Stimulated activated CD8-positive, alpha-beta memory T cell treated with anti-CD3 and anti-CD28 coated beads, Interleukin-15, amount 100 ng/mL, for 24 hours (primary cell): Measurements from ENCODE around the gene TLR9.
"Not testable (repeated sequence)": the region's sequence is repeated elsewhere in the genome, so short reads cannot be mapped to it uniquely, and the experiment has no call there.

Experiments
- DNase-seq: peaks from one replicate; pipeline ENCODE4 v3.0.0-alpha.2; 2020; ENCODE audit warnings: low read depth

Gene TLR9

GRCh38 chr3:52194485-52195290, 30.8 kb downstream of the TLR9 start:
- no peak for DNase-seq

GRCh38 chr3:52193065-52193464, 32.4 kb downstream of the TLR9 start:
- DNase-seq = no peak

GRCh38 chr3:52191663-52192062, 33.8 kb downstream of the TLR9 start:
- DNase-seq = no peak

DNA sequence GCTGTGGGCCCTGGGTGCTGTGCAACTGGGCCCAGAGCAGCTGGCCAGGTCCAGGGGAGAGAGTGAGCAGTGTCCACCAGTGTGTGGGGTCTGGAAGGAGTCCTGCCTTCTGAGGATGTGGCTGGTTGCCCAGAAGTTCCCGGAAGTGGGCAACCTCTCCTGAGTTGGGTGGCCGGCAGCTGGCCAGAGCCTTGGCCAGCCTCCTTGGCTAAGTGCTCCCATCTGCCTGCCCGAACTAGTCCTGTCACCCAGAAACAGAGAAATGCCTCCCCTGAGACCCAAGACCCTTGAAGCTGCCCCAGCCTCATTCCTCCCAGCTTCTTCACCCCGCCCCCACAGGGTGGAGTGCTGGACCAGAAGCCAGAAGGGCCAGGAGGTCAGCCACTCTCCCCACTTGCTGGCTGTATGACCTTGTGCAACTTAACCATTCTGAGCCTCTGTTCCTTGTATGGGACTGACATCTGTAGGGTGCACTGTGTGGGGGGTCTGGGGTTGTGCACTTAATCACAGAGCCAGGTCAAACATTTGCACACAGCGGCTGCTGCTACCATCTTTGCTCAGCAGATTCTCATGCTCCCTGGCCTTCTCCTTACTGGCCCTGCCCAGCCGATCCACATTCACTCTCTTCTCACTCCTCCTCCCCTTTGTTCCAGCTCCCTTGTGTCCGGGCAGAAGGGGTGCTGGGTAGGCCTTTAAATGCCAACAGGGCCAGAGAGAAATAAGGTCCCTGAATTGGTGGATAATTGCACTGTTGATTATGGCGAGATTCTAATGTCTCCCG, 35.0 kb downstream of the TLR9 start:
- DNase-seq = no peak

GRCh38 chr3:52188556-52188955, 36.9 kb downstream of the TLR9 start:
- DNase-seq = no peak

DNA sequence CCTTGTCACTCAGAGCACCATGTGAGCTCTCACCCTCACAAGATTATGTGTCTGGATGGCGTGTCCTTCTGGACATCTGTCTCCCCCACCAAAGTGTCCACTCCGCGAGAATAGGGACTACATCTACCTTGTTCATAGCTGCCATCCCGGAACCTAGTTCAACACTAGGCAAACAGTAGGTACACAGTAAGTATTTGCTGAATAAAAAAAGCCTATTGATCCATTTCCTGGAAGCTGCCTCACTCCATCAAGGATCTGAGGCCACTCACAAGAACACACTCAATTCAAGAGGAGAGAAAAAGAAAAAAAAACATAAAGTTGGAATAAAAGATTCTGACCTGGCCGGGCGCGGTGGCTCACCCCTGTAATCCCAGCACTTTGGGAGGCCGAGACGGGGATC, 38.7 kb downstream of the TLR9 start:
- DNase-seq = no peak

DNA sequence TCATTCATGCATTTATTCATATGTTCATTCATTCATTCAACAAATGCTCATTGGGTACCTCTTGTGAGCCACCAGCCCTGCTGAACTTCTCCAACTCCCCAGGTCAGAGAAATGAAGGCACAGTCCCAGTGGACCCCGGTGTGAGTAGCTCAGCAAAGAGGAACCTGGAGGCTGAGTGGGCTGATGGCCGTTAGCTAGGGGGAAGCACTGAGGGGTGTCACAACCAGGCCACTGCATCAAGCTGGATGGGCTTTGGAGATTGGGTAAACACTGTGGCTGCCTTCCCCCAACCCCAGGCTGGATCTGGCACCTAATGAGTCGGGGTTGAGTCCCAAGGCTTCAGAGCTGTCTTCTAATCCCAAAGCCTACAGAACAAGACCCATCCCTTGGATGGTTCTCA, 39.6 kb downstream of the TLR9 start:
- DNase-seq = no peak

- no peak for DNase-seq
Measured at GRCh38 chr3:52185311-52185710, 40.1 kb downstream of the TLR9 start.

DNA sequence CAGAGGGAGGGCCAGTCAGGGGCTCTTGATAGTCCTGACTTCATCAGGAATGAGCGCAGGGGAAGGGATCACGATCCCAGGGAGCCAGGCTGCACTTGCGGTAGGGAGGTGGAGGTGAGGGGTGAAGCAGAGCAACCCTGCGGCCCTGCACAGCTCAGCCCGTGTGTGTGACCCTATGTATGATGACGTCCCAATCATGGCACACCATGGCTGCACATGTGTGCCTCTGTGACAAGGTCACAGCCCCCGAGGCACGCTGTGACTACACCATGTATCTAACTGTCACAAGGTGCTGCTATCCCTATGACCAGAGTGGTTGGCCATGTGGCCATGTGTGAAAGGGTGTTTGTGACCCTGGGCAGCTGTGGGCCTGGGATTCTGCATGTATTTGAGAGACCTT, 40.8 kb downstream of the TLR9 start:
- no peak for DNase-seq

DNA sequence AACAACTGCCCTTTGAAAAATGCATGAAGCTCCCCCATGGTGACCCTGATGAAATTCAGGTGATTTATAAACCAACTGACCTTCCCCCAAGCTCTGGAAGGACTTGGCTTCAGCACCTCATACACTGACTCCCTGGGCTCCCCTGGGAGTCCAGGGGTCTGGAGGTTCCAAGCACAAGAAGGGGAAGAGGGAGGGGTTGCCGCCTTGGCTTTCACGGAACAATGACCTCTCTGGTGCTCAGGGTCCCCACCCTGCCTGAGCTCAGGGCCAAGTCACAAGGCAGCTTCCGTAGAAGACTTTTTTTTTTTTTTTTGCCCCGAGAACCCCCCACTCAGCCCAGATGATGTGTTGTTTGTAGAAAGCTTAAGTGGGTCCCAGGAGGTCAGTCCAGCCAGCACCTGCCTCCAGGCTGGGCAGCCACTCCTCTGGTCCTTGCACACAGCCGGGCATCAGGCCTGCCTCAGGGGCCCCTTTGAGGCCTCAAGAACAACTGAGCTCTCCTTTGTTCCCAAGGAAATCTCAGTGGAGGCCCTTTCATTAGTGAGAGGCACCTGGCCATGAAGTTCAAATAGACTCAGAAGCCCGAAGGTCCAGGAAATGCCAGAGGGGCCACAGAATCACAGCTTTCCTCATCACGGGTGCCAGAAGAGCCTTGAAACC, 41.5 kb downstream of the TLR9 start:
- DNase-seq = no peak

- no peak for DNase-seq
Measured at GRCh38 chr3:52182691-52183090, 42.8 kb downstream of the TLR9 start.

DNA sequence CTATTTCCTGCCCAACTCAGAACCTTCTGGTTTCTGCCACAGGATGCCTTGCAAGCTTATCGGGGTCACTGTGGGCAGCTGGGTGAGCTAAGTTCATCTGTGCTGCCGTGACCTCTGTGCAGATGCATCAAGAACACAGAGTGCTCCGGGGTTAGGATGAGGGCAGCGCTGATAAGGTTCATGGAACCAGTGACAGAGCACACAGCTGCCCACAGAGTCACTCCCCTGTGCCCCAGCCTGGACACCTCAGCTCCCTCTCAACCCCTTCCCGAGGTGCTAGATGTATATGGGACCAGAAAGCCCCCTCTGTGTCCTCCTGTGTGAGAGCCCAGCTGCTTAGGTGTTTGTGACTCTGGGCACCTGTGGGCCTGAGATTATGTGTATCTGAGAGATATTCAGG, 43.2 kb downstream of the TLR9 start:
- no peak for DNase-seq

GRCh38 chr3:52181543-52181942, 43.9 kb downstream of the TLR9 start:
- DNase-seq = no peak

DNA sequence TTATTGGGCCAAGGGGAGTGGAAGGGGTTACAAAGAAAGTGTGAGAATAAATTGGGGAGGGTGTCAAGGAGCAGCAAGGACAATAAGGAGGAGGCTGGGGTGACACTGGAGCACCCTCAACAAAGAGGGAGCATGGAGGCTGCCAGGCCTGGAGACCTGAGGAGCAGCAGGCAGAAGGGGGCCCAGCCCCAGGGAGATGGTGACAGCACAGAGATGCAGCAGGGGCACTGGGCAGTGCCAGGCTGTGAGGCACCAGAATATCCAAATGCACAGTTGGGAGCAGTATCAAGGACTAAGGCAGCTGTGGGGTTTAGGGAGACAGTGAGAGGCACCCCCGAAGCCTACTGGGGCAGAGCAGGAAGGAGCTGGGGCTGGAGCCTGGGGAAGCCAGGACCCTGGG, 46.9 kb downstream of the TLR9 start:
- DNase-seq = no peak

DNA sequence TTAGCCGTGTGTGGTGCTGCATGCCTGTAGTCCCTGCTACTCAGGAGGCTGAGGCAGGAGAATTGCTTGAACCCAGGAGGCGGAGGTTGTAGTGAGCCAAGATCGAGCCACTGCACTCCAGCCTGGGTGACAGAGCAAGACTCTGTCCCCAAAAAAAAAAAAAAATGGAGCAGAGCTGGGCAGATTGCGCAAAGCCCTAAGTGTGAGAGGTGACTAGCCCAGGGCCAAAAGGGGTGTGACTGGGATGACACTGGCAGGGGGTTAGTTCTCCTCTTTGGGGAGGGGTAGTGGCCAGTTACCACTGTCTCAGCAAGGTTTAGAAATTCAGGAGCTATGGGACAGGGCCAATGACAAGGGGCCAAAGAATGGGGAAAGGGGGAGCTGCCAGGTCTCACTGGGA, 47.3 kb downstream of the TLR9 start:
- not testable (repeated sequence) for DNase-seq

DNA sequence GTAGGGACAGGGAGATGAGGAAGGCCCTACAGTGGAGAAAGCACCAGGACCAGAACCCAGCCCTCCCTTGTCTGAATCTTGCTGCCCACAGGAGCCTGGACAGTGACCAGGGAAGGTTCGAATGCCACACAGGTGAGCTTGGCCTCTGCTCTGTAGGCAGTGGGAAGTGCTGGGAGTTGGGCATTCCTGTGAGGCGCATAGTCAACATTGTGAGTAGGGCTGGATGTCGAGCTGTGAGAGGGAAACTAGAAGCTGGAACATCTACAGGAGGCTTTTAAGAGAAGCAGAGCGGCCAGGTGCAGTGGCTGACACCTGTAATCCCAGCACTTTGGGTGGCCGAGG, 47.8 kb downstream of the TLR9 start:
- DNase-seq = no peak

DNA sequence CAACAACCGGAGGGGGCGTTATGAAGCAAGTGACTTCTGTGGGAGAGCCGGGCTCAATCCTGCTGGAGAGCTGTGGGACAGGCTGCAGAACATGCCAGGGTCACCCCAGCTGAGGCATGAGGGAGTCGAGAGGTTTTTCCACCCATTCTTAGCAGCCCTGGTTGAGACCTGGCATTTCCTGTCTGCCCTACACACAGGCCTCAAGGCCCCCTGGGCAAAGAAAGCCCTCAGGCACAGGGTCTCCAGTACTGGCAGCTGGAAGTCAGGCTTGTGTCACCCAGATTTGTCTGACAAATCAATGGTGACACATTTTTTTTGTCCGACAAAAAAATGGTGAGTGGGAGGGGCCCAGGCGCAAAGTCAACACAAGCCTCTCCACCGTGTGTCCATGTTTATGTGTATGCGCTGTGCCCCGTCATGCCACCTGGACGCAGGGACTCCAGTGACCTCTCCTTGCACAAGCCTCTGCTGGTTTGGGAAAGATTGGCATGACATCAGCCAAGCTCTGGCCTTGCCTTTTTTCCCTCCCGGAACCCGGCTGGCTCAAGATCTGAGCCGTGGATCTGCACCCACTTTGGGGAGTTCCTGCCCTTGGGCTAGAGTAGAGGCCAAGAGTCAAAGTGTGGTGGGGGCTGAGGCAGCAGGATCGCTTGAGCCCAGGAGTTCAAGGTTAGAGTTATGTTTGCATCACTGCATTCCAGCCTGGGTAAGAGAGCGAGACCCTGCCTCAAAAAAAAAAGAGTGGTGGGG, 48.3 kb downstream of the TLR9 start:
- no peak for DNase-seq

DNA sequence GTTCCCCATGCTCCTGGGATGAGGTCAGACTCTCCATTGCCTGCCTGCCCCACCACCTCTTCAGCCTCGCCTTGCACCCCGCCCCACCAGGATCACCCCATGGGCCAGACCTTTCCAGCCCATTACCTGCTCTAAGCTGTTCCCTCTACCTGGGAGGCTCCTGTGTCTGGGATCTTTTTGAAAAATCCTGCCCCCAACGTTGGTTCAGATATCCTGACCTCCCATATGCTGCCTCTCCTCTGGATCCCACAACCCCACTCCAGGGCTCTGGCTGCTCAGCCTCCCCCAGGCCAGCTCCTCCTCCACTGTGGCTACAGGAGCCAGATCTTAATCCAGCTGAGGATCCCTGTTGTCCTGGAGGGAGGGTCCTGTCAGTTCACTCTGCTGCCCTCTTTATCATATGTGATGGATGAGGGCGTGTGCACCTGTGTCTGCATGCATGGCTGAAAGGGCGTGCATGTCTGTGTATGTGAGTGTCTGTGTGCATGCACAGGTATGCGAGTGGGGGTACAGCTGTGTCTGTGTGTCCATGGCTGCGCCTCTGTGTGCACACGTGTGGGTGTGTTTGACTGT, 49.2 kb downstream of the TLR9 start:
- no peak for DNase-seq

DNA sequence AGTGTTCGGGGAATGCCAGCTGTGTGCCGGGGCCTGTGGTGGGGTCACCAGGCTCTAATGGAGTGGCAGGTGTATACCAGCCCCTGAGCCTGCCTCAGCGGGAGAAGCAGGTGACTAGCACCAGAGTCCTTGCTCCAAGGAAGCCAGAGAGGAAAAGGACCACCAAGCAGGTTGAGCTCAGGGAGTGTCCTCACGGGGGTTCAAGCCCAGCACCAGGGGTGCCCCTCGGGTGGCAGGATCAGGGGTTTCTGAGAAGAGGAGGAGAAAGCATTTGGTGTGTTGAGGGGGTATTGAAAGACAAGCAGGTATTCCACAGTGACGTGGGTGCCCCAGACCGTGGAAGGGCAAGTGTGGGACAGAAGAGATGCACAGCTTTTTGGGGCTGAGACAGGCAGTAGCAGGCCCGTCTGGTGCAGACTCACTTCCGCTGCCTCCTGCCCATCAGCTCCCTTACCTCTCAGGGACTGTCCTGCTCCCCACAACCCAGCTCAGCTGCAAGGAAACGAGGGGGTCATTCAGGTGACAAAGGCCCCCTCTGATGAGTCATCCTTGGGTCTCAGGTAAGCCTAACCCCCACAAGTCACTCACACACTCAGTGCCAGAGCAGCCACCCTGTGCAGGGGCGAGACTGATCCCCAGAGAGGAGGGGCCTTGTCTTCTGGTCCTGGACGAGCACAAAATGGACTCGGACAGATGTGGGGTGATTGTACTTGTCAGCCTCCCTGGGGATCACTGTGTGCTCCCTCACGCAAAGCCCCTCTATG, 49.8 kb downstream of the TLR9 start:
- no peak for DNase-seq

- no peak for DNase-seq
Measured at GRCh38 chr3:52174896-52175295, 50.5 kb downstream of the TLR9 start.

DNA sequence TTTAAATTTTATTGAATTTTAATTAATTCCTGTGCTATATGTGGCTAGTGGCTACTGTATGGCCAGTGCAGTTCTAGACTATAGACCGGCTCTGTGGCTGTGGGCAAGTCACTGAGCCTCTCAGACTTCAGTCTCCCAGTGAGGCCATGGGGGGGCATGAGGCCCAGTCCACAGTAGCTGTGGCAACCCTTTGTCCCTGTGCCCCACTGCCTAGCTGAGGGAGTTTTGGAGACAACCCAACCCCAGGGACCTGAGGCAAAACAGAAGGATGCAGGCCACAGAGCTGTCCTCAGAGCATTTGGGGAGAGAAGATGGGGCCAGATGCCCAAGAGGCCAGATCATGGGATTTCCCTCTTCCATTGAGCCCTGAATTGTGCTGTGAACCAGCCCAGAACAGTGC, 52.3 kb downstream of the TLR9 start:
- no peak for DNase-seq
